Sigmoid colon (tissue), 7 donors: ENCODE data around the gene PDE1C. TPM values are rescaled to one million over a fixed set of nuclear protein-coding genes. Genes with fewer than 3 reads are reported as not detected.

ENCODE experiments used
- DNase-seq: peaks from one replicate; pipeline ENCODE4 v3.0.0-alpha.2; 2019
- H3K27ac ChIP-seq, 4 donors: fragments of 200-600 bp; sonication (generic); one replicate each; pipeline ENCODE4 v1.5.1; 2016 to 2019; ENCODE audit warnings: mild to moderate bottlenecking in 1 of 4
- H3K27me3 ChIP-seq, 3 donors: fragments of 200-600 bp; sonication (generic); one replicate each; pipeline ENCODE4 v1.5.1; 2019; ENCODE audit warnings: mild to moderate bottlenecking in 1 of 3
- H3K36me3 ChIP-seq, 4 donors: fragments of 200-600 bp; sonication (generic); one replicate each; pipeline ENCODE4 v1.5.1; 2016 to 2019
- H3K4me1 ChIP-seq, 4 donors: fragments of 200-600 bp; sonication (generic); one replicate each; pipeline ENCODE4 v1.5.1; 2017 to 2019
- H3K4me3 ChIP-seq, 4 donors: fragments of 200-600 bp; sonication (generic); one replicate each; pipeline ENCODE4 v1.5.1; 2017 to 2019; ENCODE audit warnings: mild to moderate bottlenecking in 2 of 4, moderate library complexity in 1 of 4
- H3K9me3 ChIP-seq, 4 donors: fragments of 200-600 bp in 3 of 4; sonication (generic) in 3 of 4; one replicate each; pipeline versions ENCODE4 v1.5.1 to v1.6.1; 2013 to 2019
- CTCF ChIP-seq, 4 experiments: fragments of 450-650 bp in 3 of 4; fragments of 200-600 bp in 1 of 4; IDR thresholded peaks; one replicate each; pipeline ENCODE4 v1.5.1; 2016 to 2019; ENCODE audit warnings: antibody characterized with exemption in 4 of 4, mild to moderate bottlenecking in 3 of 4, moderate library complexity in 2 of 4
- EP300 ChIP-seq, 4 donors: sonication (generic); formaldehyde crosslinking; IDR thresholded peaks; one replicate each; pipeline ENCODE4 v1.6.1; 2017; ENCODE audit warnings: antibody characterized with exemption in 4 of 4
- POLR2A ChIP-seq, 2 donors: fragments of 450-650 bp; IDR thresholded peaks; one replicate each; pipeline ENCODE4 v1.6.1; 2016; ENCODE audit warnings: antibody characterized with exemption in 2 of 2, mild to moderate bottlenecking in 2 of 2, moderate library complexity in 2 of 2
- POLR2AphosphoS5 ChIP-seq, 4 donors: sonication (generic); formaldehyde crosslinking; IDR thresholded peaks; one replicate each; pipeline ENCODE4 v1.6.1; 2017; ENCODE audit warnings: antibody characterized with exemption in 4 of 4
- WGBS, 2 donors: extraction: QIAGEN DNeasy Blood & Tissue Kit; methylation state at CpG; one replicate each; pipeline ENCODE4 v1.1.7; 2013; 5-methylcytosine and 5-hydroxymethylcytosine counted together
- intact Hi-C: fragments of 100-400 bp; cut with DNase I; formaldehyde crosslinking; loops from one replicate; pipeline ENCODE4 v1.15.1; 2023
- polyA plus RNA-seq, 3 donors: library from polyadenylated mRNA; stranded (reverse); fragments of 200-250 nt; gene quantifications; one replicate each; pipeline ENCODE4 v1.2.3, GENCODE V29; 2013
- total RNA-seq, 4 donors: library from RNA; depleted of rRNA; stranded (reverse); fragments of >200 nt; gene quantifications; one replicate each; pipeline ENCODE4 v1.1.0, GENCODE V29; 2016
- donor health status: healthy with polysubstance abuse.
- donor health status: Bipolar disorder and iron deficiency.
- donor health status: healthy.

Gene PDE1C
- total and polyA plus RNA-seq, 7 donors, result under 0.01 to 19.4 (median 5.9) TPM

DNA sequence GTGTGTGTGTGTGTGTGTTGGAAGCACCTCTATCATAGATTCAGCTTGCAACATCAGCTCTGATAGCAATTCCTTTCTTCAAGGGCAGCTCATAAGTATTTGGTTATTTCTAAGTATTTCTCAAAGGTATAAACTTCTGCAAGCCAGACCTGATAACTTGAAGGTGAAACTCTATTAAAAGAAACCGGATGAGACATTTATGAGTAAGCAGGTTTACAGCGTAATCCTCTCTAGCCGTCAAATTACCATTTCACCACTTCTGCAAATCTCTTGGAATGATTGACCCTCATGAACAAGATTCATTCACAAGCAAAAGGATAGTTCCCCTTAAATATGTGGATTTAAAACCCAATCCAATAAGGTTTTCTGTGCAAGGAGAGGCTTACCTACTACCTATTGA lies 23.1 kb downstream of the PDE1C start:
- Histone ChIP-seq H3K27ac (no peak overlapping the region), H3K9me3 (no peaks in the 10 kb centered on the region), H3K36me3 (no peaks in the 10 kb centered on the region), H3K27me3 (no peaks in the 10 kb centered on the region), H3K4me3 (no peak overlapping the region), H3K4me1 (peaks cover 0 to 23% (median 14%) of the 10 kb centered on the region in 4 donors)
- WGBS, 2 donors, result 72 to 88% methylated on average over 3 of the region's 3 CpGs
- no peak for DNase-seq
- intact Hi-C loops, result no loop called here
- TF ChIP-seq CTCF (IDR thresholded peaks at IDR 0.05) (no peak), EP300 (IDR thresholded peaks at IDR 0.05) (no peak), POLR2AphosphoS5 (IDR thresholded peaks at IDR 0.05) (no peak), POLR2A (IDR thresholded peaks at IDR 0.05) (no peak)

- intact Hi-C loops, result no loop called here
- TF ChIP-seq CTCF (IDR thresholded peaks at IDR 0.05), result no peak
- TF ChIP-seq POLR2AphosphoS5 (IDR thresholded peaks at IDR 0.05), result no peak
- TF ChIP-seq EP300 (IDR thresholded peaks at IDR 0.05), result no peak
- TF ChIP-seq POLR2A (IDR thresholded peaks at IDR 0.05), result no peak
Measured at GRCh38 chr7:32045228-32045627, 25.0 kb downstream of the PDE1C start.

DNA sequence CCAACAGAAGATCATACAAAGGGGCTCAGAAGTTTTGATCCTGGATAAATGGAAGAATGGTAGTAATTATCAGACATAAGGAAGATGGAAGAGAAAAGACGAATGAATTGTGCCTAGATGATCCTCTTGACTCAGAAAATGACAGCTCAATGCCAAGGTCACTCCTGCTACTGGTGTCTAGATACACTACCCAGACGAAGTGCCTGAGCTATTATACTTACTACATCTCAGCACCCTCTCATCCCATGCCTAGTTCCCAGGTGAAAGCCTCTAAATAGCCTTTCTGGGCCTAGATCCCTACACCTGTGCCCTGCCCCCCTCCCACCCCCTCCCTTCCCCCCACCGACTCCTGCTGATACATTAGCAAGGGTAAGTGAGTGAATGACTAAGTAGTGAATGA lies 25.5 kb downstream of the PDE1C start:
- DNase-seq, result no peak
- no peaks in the 10 kb centered on the region for H3K36me3 ChIP-seq
- intact Hi-C loops, result no loop called here
- H3K9me3 ChIP-seq, result no peaks in the 10 kb centered on the region
- no peak overlapping the region for H3K27ac ChIP-seq
- no peaks in the 10 kb centered on the region for H3K27me3 ChIP-seq
- H3K4me1 ChIP-seq, result peaks cover 0 to 26% (median 17%) of the 10 kb centered on the region in 4 donors
- no peak for TF ChIP-seq POLR2AphosphoS5 (IDR thresholded peaks at IDR 0.05)
- TF ChIP-seq POLR2A (IDR thresholded peaks at IDR 0.05), result no peak
- TF ChIP-seq CTCF (IDR thresholded peaks at IDR 0.05), result no peak
- TF ChIP-seq EP300 (IDR thresholded peaks at IDR 0.05), result no peak
- no peak overlapping the region for H3K4me3 ChIP-seq
- 75 to 83% methylated on average over 3 of the region's 3 CpGs for WGBS, 2 donors

More at GRCh38 chr7:32045228-32045627, 25.0 kb downstream of the PDE1C start:
- DNase-seq, result no peak
- no peak overlapping the region for H3K27ac ChIP-seq
- H3K4me1 ChIP-seq, result peaks cover 0 to 23% (median 16%) of the 10 kb centered on the region in 4 donors
- no peaks in the 10 kb centered on the region for H3K27me3 ChIP-seq
- H3K9me3 ChIP-seq, result no peaks in the 10 kb centered on the region
- no peak overlapping the region for H3K4me3 ChIP-seq
- no peaks in the 10 kb centered on the region for H3K36me3 ChIP-seq

GRCh38 chr7:32043688-32044087 lies 26.5 kb downstream of the PDE1C start:
- peaks cover 0 to 23% (median 15%) of the 10 kb centered on the region in 4 donors for H3K4me1 ChIP-seq
- WGBS, 2 donors, result 36 to 68% methylated on average over 3 of the region's 3 CpGs
- no peak overlapping the region for H3K4me3 ChIP-seq
- no peak for TF ChIP-seq POLR2A (IDR thresholded peaks at IDR 0.05)
- TF ChIP-seq POLR2AphosphoS5 (IDR thresholded peaks at IDR 0.05), result no peak
- TF ChIP-seq EP300 (IDR thresholded peaks at IDR 0.05), result no peak
- no peak for TF ChIP-seq CTCF (IDR thresholded peaks at IDR 0.05)
- no peaks in the 10 kb centered on the region for H3K27me3 ChIP-seq
- H3K9me3 ChIP-seq, result no peaks in the 10 kb centered on the region
- H3K27ac ChIP-seq, result no peak overlapping the region
- intact Hi-C loops, result no loop called here
- no peak for DNase-seq
- no peaks in the 10 kb centered on the region for H3K36me3 ChIP-seq

GRCh38 chr7:32042900-32043299 lies 27.3 kb downstream of the PDE1C start:
- 89% methylated on average over 5 of the region's 5 CpGs for WGBS, 2 donors
- TF ChIP-seq POLR2A (IDR thresholded peaks at IDR 0.05) (no peak), POLR2AphosphoS5 (IDR thresholded peaks at IDR 0.05) (no peak), EP300 (IDR thresholded peaks at IDR 0.05) (no peak), CTCF (IDR thresholded peaks at IDR 0.05) (no peak)
- H3K36me3 ChIP-seq, result no peaks in the 10 kb centered on the region
- no peak for DNase-seq
- no peaks in the 10 kb centered on the region for H3K9me3 ChIP-seq
- no peaks in the 10 kb centered on the region for H3K27me3 ChIP-seq
- intact Hi-C loops, result no loop called here
- H3K4me1 ChIP-seq, result peaks cover 0 to 15% (median 8%) of the 10 kb centered on the region in 4 donors
- no peak overlapping the region for H3K4me3 ChIP-seq
- H3K27ac ChIP-seq, result no peak overlapping the region
